ENCODE measurements around the gene P2RY8.
"Not testable (repeated sequence)": the region's sequence is repeated elsewhere in the genome, so short reads cannot be mapped to it uniquely, and the experiment has no call there.

P2RY8 gene

GRCh38 chrX:1537031-1537715 is at the start of gene P2RY8:
TSS of gene P2RY8 (minus strand) at chrX:1537185. CDS start at chrX:1466558, 70,627 bp downstream.
- peak within 1 kb of the TSS; percentile 44 for H3K4me3 ChIP-seq (ENCODE audit: low read depth, low read length)
- H3K27ac ChIP-seq (ENCODE audit: low read depth, low read length): no peak within 1 kb of the TSS
- no peaks in the 10 kb centered on the region for H3K36me3 ChIP-seq (ENCODE audit: insufficient read depth, low read length)
- H3K79me2 ChIP-seq (ENCODE audit: control insufficient read depth, insufficient read depth, low read length, unreplicated experiment): no peaks in the 10 kb centered on the region
- H3K4me1 ChIP-seq (ENCODE audit: control insufficient read depth, insufficient read depth, low read length, unreplicated experiment): peaks cover 4% of the 10 kb centered on the region
- peak within 1 kb of the TSS; percentile 79 for H2AFZ ChIP-seq (ENCODE audit: low read length, unreplicated experiment)
- H3K27me3 ChIP-seq (ENCODE audit: insufficient read depth, low read length): peaks cover 4% of the 10 kb centered on the region; the same call in 1 of the 2 replicates

GRCh38 chrX:1584237-1585011 is 47.4 kb upstream of the P2RY8 start:
- Histone ChIP-seq H3K79me2 (ENCODE audit: control insufficient read depth, insufficient read depth, low read length, unreplicated experiment) (no peaks in the 10 kb centered on the region), H3K4me3 (ENCODE audit: low read depth, low read length) (no peak overlapping the region), H3K4me1 (ENCODE audit: control insufficient read depth, insufficient read depth, low read length, unreplicated experiment) (peaks cover 3% of the 10 kb centered on the region), H2AFZ (ENCODE audit: low read length, unreplicated experiment) (no peak overlapping the region), H3K27me3 (ENCODE audit: insufficient read depth, low read length) (no peaks in the 10 kb centered on the region), H3K27ac (ENCODE audit: low read depth, low read length) (no peak overlapping the region), H3K36me3 (ENCODE audit: insufficient read depth, low read length) (no peaks in the 10 kb centered on the region)

GRCh38 chrX:1582686-1583437 is 45.9 kb upstream of the P2RY8 start:
- no peaks in the 10 kb centered on the region for H3K36me3 ChIP-seq (ENCODE audit: insufficient read depth, low read length)
- peak overlapping the region; percentile 25 for H2AFZ ChIP-seq (ENCODE audit: low read length, unreplicated experiment)
- H3K79me2 ChIP-seq (ENCODE audit: control insufficient read depth, insufficient read depth, low read length, unreplicated experiment): no peaks in the 10 kb centered on the region
- no peak overlapping the region for H3K4me3 ChIP-seq (ENCODE audit: low read depth, low read length)
- no peak overlapping the region for H3K27ac ChIP-seq (ENCODE audit: low read depth, low read length)
- peaks cover 3% of the 10 kb centered on the region for H3K4me1 ChIP-seq (ENCODE audit: control insufficient read depth, insufficient read depth, low read length, unreplicated experiment)
- H3K27me3 ChIP-seq (ENCODE audit: insufficient read depth, low read length): no peaks in the 10 kb centered on the region

- peaks cover 3% of the 10 kb centered on the region for H3K4me1 ChIP-seq (ENCODE audit: control insufficient read depth, insufficient read depth, low read length, unreplicated experiment)
- no peak overlapping the region for H3K4me3 ChIP-seq (ENCODE audit: low read depth, low read length)
- no peak overlapping the region for H3K27ac ChIP-seq (ENCODE audit: low read depth, low read length)
- H3K36me3 ChIP-seq (ENCODE audit: insufficient read depth, low read length): no peaks in the 10 kb centered on the region
- no peaks in the 10 kb centered on the region for H3K79me2 ChIP-seq (ENCODE audit: control insufficient read depth, insufficient read depth, low read length, unreplicated experiment)
- no peak overlapping the region for H2AFZ ChIP-seq (ENCODE audit: low read length, unreplicated experiment)
- H3K27me3 ChIP-seq (ENCODE audit: insufficient read depth, low read length): no peaks in the 10 kb centered on the region
These were observed 44.1 kb upstream of the P2RY8 start for GRCh38 chrX:1581132-1581531.

GRCh38 chrX:1578511-1579173 is 41.7 kb upstream of the P2RY8 start:
- Histone ChIP-seq H3K27me3 (ENCODE audit: insufficient read depth, low read length) (0 out of 2 replicates have a peak, but pooled peaks cover 11% of the 10 kb centered on the region), H3K4me1 (ENCODE audit: control insufficient read depth, insufficient read depth, low read length, unreplicated experiment) (peaks cover 3% of the 10 kb centered on the region), H3K36me3 (ENCODE audit: insufficient read depth, low read length) (no peaks in the 10 kb centered on the region), H3K27ac (ENCODE audit: low read depth, low read length) (no peak overlapping the region), H3K79me2 (ENCODE audit: control insufficient read depth, insufficient read depth, low read length, unreplicated experiment) (no peaks in the 10 kb centered on the region), H2AFZ (ENCODE audit: low read length, unreplicated experiment) (no peak overlapping the region), H3K4me3 (ENCODE audit: low read depth, low read length) (no peak overlapping the region)

- no peak overlapping the region for H3K4me3 ChIP-seq (ENCODE audit: low read depth, low read length)
- H3K27ac ChIP-seq (ENCODE audit: low read depth, low read length): no peak overlapping the region
- H2AFZ ChIP-seq (ENCODE audit: low read length, unreplicated experiment): no peak overlapping the region
These were observed 40.9 kb upstream of the P2RY8 start for GRCh38 chrX:1577845-1578244.

GRCh38 chrX:1576201-1576992 is 39.4 kb upstream of the P2RY8 start:
- H3K27ac ChIP-seq (ENCODE audit: low read depth, low read length): no peak overlapping the region
- no peaks in the 10 kb centered on the region for H3K4me1 ChIP-seq (ENCODE audit: control insufficient read depth, insufficient read depth, low read length, unreplicated experiment)
- H3K36me3 ChIP-seq (ENCODE audit: insufficient read depth, low read length): no peaks in the 10 kb centered on the region
- no peak overlapping the region for H2AFZ ChIP-seq (ENCODE audit: low read length, unreplicated experiment)
- H3K4me3 ChIP-seq (ENCODE audit: low read depth, low read length): no peak overlapping the region
- no peaks in the 10 kb centered on the region for H3K79me2 ChIP-seq (ENCODE audit: control insufficient read depth, insufficient read depth, low read length, unreplicated experiment)
- H3K27me3 ChIP-seq (ENCODE audit: insufficient read depth, low read length): 0 out of 2 replicates have a peak, but pooled peaks cover 11% of the 10 kb centered on the region

More at GRCh38 chrX:1577845-1578244, 40.9 kb upstream of the P2RY8 start:
- no peaks in the 10 kb centered on the region for H3K79me2 ChIP-seq (ENCODE audit: control insufficient read depth, insufficient read depth, low read length, unreplicated experiment)
- H3K27me3 ChIP-seq (ENCODE audit: insufficient read depth, low read length): 0 out of 2 replicates have a peak, but pooled peaks cover 11% of the 10 kb centered on the region
- H3K4me1 ChIP-seq (ENCODE audit: control insufficient read depth, insufficient read depth, low read length, unreplicated experiment): no peaks in the 10 kb centered on the region
- no peaks in the 10 kb centered on the region for H3K36me3 ChIP-seq (ENCODE audit: insufficient read depth, low read length)

GRCh38 chrX:1574181-1574580 is 37.2 kb upstream of the P2RY8 start:
- H3K36me3 ChIP-seq (ENCODE audit: insufficient read depth, low read length); H3K79me2 ChIP-seq (ENCODE audit: control insufficient read depth, insufficient read depth, low read length, unreplicated experiment); H2AFZ ChIP-seq (ENCODE audit: low read length, unreplicated experiment); H3K4me1 ChIP-seq (ENCODE audit: control insufficient read depth, insufficient read depth, low read length, unreplicated experiment); H3K27ac ChIP-seq (ENCODE audit: low read depth, low read length); H3K4me3 ChIP-seq (ENCODE audit: low read depth, low read length): not testable (repeated sequence)
- H3K27me3 ChIP-seq (ENCODE audit: insufficient read depth, low read length): 0 out of 2 replicates have a peak, but pooled peaks cover 11% of the 10 kb centered on the region

- no peak overlapping the region for H3K4me3 ChIP-seq (ENCODE audit: low read depth, low read length)
- H3K4me1 ChIP-seq (ENCODE audit: control insufficient read depth, insufficient read depth, low read length, unreplicated experiment): no peaks in the 10 kb centered on the region
- H3K79me2 ChIP-seq (ENCODE audit: control insufficient read depth, insufficient read depth, low read length, unreplicated experiment): no peaks in the 10 kb centered on the region
- H3K36me3 ChIP-seq (ENCODE audit: insufficient read depth, low read length): no peaks in the 10 kb centered on the region
- H3K27me3 ChIP-seq (ENCODE audit: insufficient read depth, low read length): peaks cover 23% of the 10 kb centered on the region
- no peak overlapping the region for H3K27ac ChIP-seq (ENCODE audit: low read depth, low read length)
- H2AFZ ChIP-seq (ENCODE audit: low read length, unreplicated experiment): no peak overlapping the region
These were observed 28.0 kb upstream of the P2RY8 start for GRCh38 chrX:1564750-1565683.
